ENCODE measurements around the gene SLC25A30. TPM values are rescaled to one million over a fixed set of nuclear protein-coding genes. Genes with fewer than 3 reads are reported as not detected.

The SLC25A30 gene
- total and polyA plus RNA-seq, 2 of the 13 experiments (the other 11 are each of a cell fraction or from before 2014, with no cell fraction given): 19.6 to 22.5 TPM

- H3K36me3 ChIP-seq (replicated peaks in 1 of 2; ENCODE audit: control insufficient read depth in 1 of 2, insufficient read depth in 2 of 2, low read length in 2 of 2): no peaks in the 10 kb centered on the region
- no peaks in the 10 kb centered on the region for H3K27me3 ChIP-seq (ENCODE audit: control insufficient read depth in 1 of 2, insufficient read depth in 2 of 2, low read length in 2 of 2)
- BruUV-seq (replicated peaks): no TSS peak
- intact Hi-C loops (cut with micrococcal nuclease; ENCODE audit: unreplicated experiment) (no loop called here), in situ Hi-C loops (cut with HindIII; ENCODE audit: extremely low pct_ligation_motif_present, low pct_unique_long_range_greater_than_20kb) (no loop called here)
- TF ChIP-seq SNAPC5 (CRISPR knock-in tag; IDR thresholded peaks at IDR 0.05; ENCODE audit: borderline replicate concordance): no peak
- TF ChIP-seq NR2F1 (CRISPR knock-in tag; IDR thresholded peaks at IDR 0.05): no peak
- TF ChIP-seq ZBTB42 (CRISPR knock-in tag; IDR thresholded peaks at IDR 0.05): no peak
- TF ChIP-seq HNF4G (IDR thresholded peaks at IDR 0.05; ENCODE audit: borderline replicate concordance, low read depth, low read length): no peak
- no peak for TF ChIP-seq HNF4G (CRISPR knock-in tag; IDR thresholded peaks at IDR 0.05; ENCODE audit: borderline replicate concordance, low read depth)
- TF ChIP-seq ZNF143 (CRISPR knock-in tag; IDR thresholded peaks at IDR 0.05): no peak
- no peaks in the 10 kb centered on the region for H4K20me1 ChIP-seq (ENCODE audit: insufficient read depth, low read length)
- peak overlapping the region; percentile 25 for H3K27ac ChIP-seq (ENCODE audit: extremely low read length, insufficient read depth, low read length)
- H3K4me2 ChIP-seq (ENCODE audit: low read depth, low read length): no peak overlapping the region
- no peak overlapping the region for H3K4me3 ChIP-seq (replicated peaks in 1 of 3; ENCODE audit: insufficient read depth in 1 of 3, low read depth in 2 of 3, low read length in 3 of 3)
- H2AFZ ChIP-seq (ENCODE audit: low read length): no peak overlapping the region
- H3K9me3 ChIP-seq (ENCODE audit: low read length): no peaks in the 10 kb centered on the region
- peaks cover 24% of the 10 kb centered on the region for H3K4me1 ChIP-seq (ENCODE audit: insufficient read depth, low read length)
- no peak for ATAC-seq
- H3K79me2 ChIP-seq (ENCODE audit: insufficient read depth, low read length): no peaks in the 10 kb centered on the region
- no peak for FAIRE-seq
- H3K9ac ChIP-seq (ENCODE audit: insufficient read depth, low read depth, low read length): no peak overlapping the region
- ChIA-PET CTCF (ENCODE audit: low intra/inter-chr PET ratio, low total read pairs) (no interaction called here), POLR2A (interaction anchor here (1.0 to 1.8 kb wide), 2 partner anchors 42 to 81 kb away, joined by 3 to 5 read pairs; partner anchors contain the start of gene COG3)
- no peak for DNase-seq (ENCODE audit: low spot score)
- 21% methylated on average over 3 of the region's 3 CpGs for WGBS (ENCODE audit: low lambda C conversion rate)
Observed at GRCh38 chr13:45422731-45423292, 4.6 kb upstream of the SLC25A30 start.

GRCh38 chr13:45419945-45420344 is 1.8 kb upstream of the SLC25A30 start:
- Histone ChIP-seq H3K9me3 (ENCODE audit: low read length) (no peaks in the 10 kb centered on the region), H3K27me3 (ENCODE audit: control insufficient read depth in 1 of 2, insufficient read depth in 2 of 2, low read length in 2 of 2) (no peaks in the 10 kb centered on the region; a peak in 1 of 5 replicates), H3K4me3 (replicated peaks in 1 of 3; ENCODE audit: insufficient read depth in 1 of 3, low read depth in 2 of 3, low read length in 3 of 3) (no peak overlapping the region), H3K9ac (ENCODE audit: insufficient read depth, low read depth, low read length) (0 out of 2 replicates have a peak overlapping the region, but pooled peaks have one; percentile 17), H3K4me1 (ENCODE audit: insufficient read depth, low read length) (peaks cover 29% of the 10 kb centered on the region), H3K79me2 (ENCODE audit: insufficient read depth, low read length) (peaks cover 18% of the 10 kb centered on the region), H4K20me1 (ENCODE audit: insufficient read depth, low read length) (0 out of 2 replicates have a peak, but pooled peaks cover 10% of the 10 kb centered on the region), H3K4me2 (ENCODE audit: low read depth, low read length) (no peak overlapping the region; the same call in 1 of the 2 replicates), H2AFZ (ENCODE audit: low read length) (no peak overlapping the region), H3K36me3 (replicated peaks in 1 of 2; ENCODE audit: control insufficient read depth in 1 of 2, insufficient read depth in 2 of 2, low read length in 2 of 2) (no peaks in the 10 kb centered on the region), H3K27ac (ENCODE audit: extremely low read length, insufficient read depth, low read length) (no peak overlapping the region)
- TSS peak; percentile 81 for BruUV-seq (replicated peaks)
- no peak for ATAC-seq
- intact Hi-C loops (cut with micrococcal nuclease; ENCODE audit: unreplicated experiment): loop anchor here (5.0 kb wide), 1 partner anchor 72 kb away; no protein-coding TSS in a partner anchor
- no peak for DNase-seq (ENCODE audit: low spot score)
- ChIA-PET CTCF (ENCODE audit: low intra/inter-chr PET ratio, low total read pairs) (no interaction called here), POLR2A (no interaction called here)
- no peak for FAIRE-seq
- in situ Hi-C loops (cut with HindIII; ENCODE audit: extremely low pct_ligation_motif_present, low pct_unique_long_range_greater_than_20kb): loop anchor here (5.0 kb wide), 1 partner anchor 47 kb away; no protein-coding TSS in a partner anchor
- WGBS (ENCODE audit: low lambda C conversion rate): 93% methylated on average over 1 of the region's 1 CpG
- TF ChIP-seq CENPX (CRISPR knock-in tag; IDR thresholded peaks at IDR 0.05) (no peak), SAP130 (CRISPR knock-in tag; IDR thresholded peaks at IDR 0.05; ENCODE audit: low read depth) (no peak), ARID2 (CRISPR knock-in tag; IDR thresholded peaks at IDR 0.05; ENCODE audit: borderline replicate concordance) (no peak), PRDM15 (CRISPR knock-in tag; IDR thresholded peaks at IDR 0.05) (no peak), ZFP36L1 (CRISPR knock-in tag; IDR thresholded peaks at IDR 0.05) (no peak), ZNF124 (CRISPR knock-in tag; IDR thresholded peaks at IDR 0.05) (no peak), ZFP41 (CRISPR knock-in tag; IDR thresholded peaks at IDR 0.05; ENCODE audit: borderline replicate concordance) (no peak), ZNF629 (CRISPR knock-in tag; conservative IDR thresholded peaks at IDR 0.05) (0 out of 2 replicates have a peak, but pooled peaks have one; percentile 63), MTF1 (CRISPR knock-in tag; IDR thresholded peaks at IDR 0.05) (no peak), ZNF430 (CRISPR knock-in tag; IDR thresholded peaks at IDR 0.05) (no peak)

Data from HepG2 (cell line).